GM12875 (cell line): ENCODE measurements around the gene TRIM69.

ENCODE experiments used
- H3K4me3 ChIP-seq: one replicate; pipeline ENCODE4 v1.5.1; 2011; ENCODE audit warnings: low read depth, low read length, control low read depth
- CTCF ChIP-seq: IDR thresholded peaks from 2 replicates; pipeline ENCODE4 v1.5.1; 2011; ENCODE audit warnings: low read depth, mild to moderate bottlenecking, control low read depth, inconsistent platforms, low read length, moderate library complexity, borderline replicate concordance; ENCODE audit not compliant: insufficient read depth

Gene TRIM69

DNA sequence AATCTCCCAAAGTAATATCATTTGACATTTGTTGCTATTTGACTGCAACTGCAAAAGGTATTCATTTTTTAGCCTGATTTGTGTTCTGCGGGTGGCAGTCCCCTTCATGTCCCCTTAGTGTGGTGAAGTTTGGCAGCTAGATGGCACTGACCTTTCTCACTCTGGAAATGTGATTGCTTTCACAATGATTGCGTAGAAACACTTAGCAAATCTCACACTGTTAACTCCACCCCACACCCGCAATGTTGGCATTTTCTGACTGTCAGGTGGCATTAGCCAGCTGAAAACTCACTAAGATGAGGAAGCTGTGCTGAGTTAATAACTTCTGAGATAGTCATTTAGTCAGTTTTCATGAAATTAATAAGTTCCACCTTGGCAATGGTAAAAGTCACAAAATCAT, 76.9 kb downstream of the TRIM69 start:
- no peak for TF ChIP-seq CTCF
- H3K4me3 ChIP-seq = no peak overlapping the region
